ENCODE measurements around the gene IER5. TPM values are rescaled to one million over a fixed set of nuclear protein-coding genes. Genes with fewer than 3 reads are reported as not detected.
"Not testable (repeated sequence)": the region's sequence is repeated elsewhere in the genome, so short reads cannot be mapped to it uniquely, and the experiment has no call there.

IER5 gene
- total RNA-seq, 4 donors from 2014 or later, result 6.3 to 10.7 (median 8.2) TPM

GRCh38 chr1:181114574-181115367, 26.3 kb downstream of the IER5 start:
- H3K4me1 ChIP-seq, result peaks cover 0 to 30% (median 0%) of the 10 kb centered on the region in 4 donors
- no peaks in the 10 kb centered on the region for H3K36me3 ChIP-seq
- TF ChIP-seq POLR2A (IDR thresholded peaks at IDR 0.05), result no peak
- TF ChIP-seq CTCF (IDR thresholded peaks at IDR 0.05), result no peak
- no peak overlapping the region for H3K27ac ChIP-seq
- no peaks in the 10 kb centered on the region for H3K27me3 ChIP-seq
- no peak for DNase-seq
- H3K9me3 ChIP-seq, result no peaks in the 10 kb centered on the region
- H3K4me3 ChIP-seq, result no peak overlapping the region

GRCh38 chr1:181115368-181115684, 26.8 kb downstream of the IER5 start:
- H3K36me3 ChIP-seq, result no peaks in the 10 kb centered on the region
- H3K9me3 ChIP-seq, result no peaks in the 10 kb centered on the region

GRCh38 chr1:181115971-181116370, 27.5 kb downstream of the IER5 start:
- H3K9me3 ChIP-seq, H3K27ac ChIP-seq, H3K36me3 ChIP-seq, H3K4me3 ChIP-seq, DNase-seq, H3K27me3 ChIP-seq: not testable (repeated sequence)
- H3K4me1 ChIP-seq, result peaks cover 0 to 30% (median 0%) of the 10 kb centered on the region in 4 donors

More at GRCh38 chr1:181115368-181115684, 26.8 kb downstream of the IER5 start:
- no peak overlapping the region for H3K4me3 ChIP-seq
- DNase-seq, result no peak
- H3K4me1 ChIP-seq, result peaks cover 0 to 30% (median 0%) of the 10 kb centered on the region in 4 donors
- no peak overlapping the region for H3K27ac ChIP-seq
- TF ChIP-seq POLR2A (IDR thresholded peaks at IDR 0.05) (no peak), CTCF (IDR thresholded peaks at IDR 0.05) (no peak)
- H3K27me3 ChIP-seq, result no peaks in the 10 kb centered on the region

- DNase-seq, result no peak
- TF ChIP-seq POLR2A (IDR thresholded peaks at IDR 0.05) (no peak), CTCF (IDR thresholded peaks at IDR 0.05) (no peak)
- Histone ChIP-seq H3K27ac (no peak overlapping the region), H3K36me3 (no peaks in the 10 kb centered on the region), H3K9me3 (no peaks in the 10 kb centered on the region), H3K4me3 (no peak overlapping the region), H3K27me3 (no peaks in the 10 kb centered on the region), H3K4me1 (peaks cover 0 to 27% (median 0%) of the 10 kb centered on the region in 4 donors)
Observed at GRCh38 chr1:181116819-181117390, 28.4 kb downstream of the IER5 start.

GRCh38 chr1:181117648-181118449, 29.3 kb downstream of the IER5 start:
- Histone ChIP-seq H3K27ac (no peak overlapping the region), H3K9me3 (no peaks in the 10 kb centered on the region), H3K36me3 (no peaks in the 10 kb centered on the region), H3K27me3 (no peaks in the 10 kb centered on the region), H3K4me3 (no peak overlapping the region), H3K4me1 (peaks cover 0 to 17% (median 0%) of the 10 kb centered on the region in 4 donors)
- no peak for DNase-seq
- TF ChIP-seq POLR2A (IDR thresholded peaks at IDR 0.05) (no peak), CTCF (IDR thresholded peaks at IDR 0.05) (no peak)

Measured in Peyer's patch (tissue), 4 donors.